COLO668 (cell line): ENCODE measurements around the gene KRTAP15-1.

Source experiments
- DNase-seq: peaks from one replicate; lab custom pipeline; 2025; ENCODE audit not compliant: unreplicated experiment; lab: John Stamatoyannopoulos, UW

The KRTAP15-1 gene, protein sequence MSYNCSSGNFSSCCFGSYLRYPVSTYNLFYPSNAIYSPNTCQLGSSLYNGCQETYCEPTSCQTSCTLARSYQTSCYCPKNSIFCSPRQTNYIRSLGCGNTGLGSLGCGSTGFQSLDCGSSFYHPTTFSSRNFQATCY

DNA sequence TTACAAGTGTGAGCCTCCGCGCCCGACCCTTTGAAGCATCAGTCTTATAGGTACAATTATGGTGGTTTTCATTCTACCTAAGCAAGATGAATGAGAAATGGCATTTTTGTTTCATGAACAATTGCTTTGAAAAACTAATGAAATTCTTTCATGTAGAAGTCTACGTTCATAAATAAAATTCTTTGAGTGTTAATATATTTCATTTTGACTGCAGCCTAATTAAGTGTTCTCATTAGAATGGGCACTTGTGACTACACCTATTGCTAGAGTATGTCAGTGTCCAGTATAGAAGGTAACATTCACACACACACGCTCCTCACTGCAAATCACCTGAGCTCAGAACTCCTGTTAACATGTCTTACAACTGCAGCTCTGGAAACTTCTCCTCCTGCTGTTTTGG, at the start of gene KRTAP15-1:
Gene KRTAP15-1 (plus strand): TSS at position 301 of the 400 bp plus-strand sequence. CDS start 53 bp downstream, at position 354.
- no peak for DNase-seq

- DNase-seq, result no peak
Measured at GRCh38 chr21:30391492-30392025, 48.5 kb upstream of the KRTAP15-1 start.

DNA sequence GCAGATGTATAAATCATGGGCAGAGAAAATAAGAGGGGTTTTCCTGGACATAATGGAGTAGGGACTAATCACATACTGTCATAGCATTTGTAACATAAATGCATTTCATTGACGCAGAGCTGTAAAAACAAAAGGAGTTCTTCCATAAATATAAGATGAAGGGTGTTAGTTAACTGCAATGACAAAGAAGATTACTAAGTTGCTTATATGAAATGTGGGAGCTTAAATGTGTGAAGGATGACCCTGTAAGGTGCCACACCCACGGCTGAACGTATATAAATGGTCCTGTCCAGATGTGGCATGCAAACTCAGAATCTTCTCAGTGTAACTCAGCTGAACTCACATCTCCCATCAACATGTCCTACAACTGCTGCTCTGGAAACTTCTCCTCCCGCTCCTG, 44.3 kb upstream of the KRTAP15-1 start, which contains the start of gene KRTAP13-1:
Gene KRTAP13-1 (plus strand): TSS at position 301 of the 400 bp plus-strand sequence. CDS start 56 bp downstream, at position 357.
- no peak for DNase-seq

DNA sequence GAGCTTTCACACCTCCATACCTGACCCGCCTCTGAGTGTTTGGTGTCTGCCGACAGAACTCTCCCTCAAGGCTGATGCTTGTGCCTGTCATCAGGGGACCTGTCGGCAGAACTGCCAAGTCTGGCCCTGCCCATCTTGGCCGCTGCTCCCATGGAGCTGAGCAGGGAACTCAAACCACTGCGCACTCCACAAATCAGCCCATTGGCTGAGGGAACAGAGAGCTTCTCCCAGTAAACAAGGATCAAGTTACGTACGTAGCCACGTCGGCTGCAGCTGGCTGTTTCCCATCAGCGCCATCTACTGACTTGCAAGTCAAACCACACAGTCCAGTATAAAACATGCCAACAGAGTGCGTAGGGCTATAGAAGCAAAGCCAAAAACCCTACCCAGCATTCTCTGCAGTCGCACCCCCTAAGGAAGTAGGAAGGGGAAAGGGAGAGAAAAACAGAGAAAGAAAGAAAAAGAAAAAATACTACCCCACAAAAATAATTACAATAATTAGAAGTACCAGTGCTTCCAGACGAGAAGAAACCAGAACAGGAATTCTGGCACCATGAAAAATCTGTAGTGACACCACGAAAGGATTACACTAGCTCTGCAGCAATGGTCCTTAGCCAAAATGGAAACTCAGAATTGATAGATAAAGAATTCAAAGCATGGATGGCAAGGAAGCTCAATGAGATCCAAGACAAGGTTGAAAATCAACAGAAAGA, 31.1 kb upstream of the KRTAP15-1 start:
- DNase-seq, result peak; percentile 59

- no peak for DNase-seq
Measured at GRCh38 chr21:30415993-30416392, 24.1 kb upstream of the KRTAP15-1 start.

- no peak for DNase-seq
Measured at GRCh38 chr21:30425826-30426225, 14.2 kb upstream of the KRTAP15-1 start, which contains the start of gene KRTAP13-3. Gene KRTAP13-3, minus strand, starts transcription at chr21:30425926. Its CDS starts 14 bp downstream, at chr21:30425912.

- DNase-seq, result no peak
Measured at GRCh38 chr21:30426731-30427130, 13.3 kb upstream of the KRTAP15-1 start.

DNA sequence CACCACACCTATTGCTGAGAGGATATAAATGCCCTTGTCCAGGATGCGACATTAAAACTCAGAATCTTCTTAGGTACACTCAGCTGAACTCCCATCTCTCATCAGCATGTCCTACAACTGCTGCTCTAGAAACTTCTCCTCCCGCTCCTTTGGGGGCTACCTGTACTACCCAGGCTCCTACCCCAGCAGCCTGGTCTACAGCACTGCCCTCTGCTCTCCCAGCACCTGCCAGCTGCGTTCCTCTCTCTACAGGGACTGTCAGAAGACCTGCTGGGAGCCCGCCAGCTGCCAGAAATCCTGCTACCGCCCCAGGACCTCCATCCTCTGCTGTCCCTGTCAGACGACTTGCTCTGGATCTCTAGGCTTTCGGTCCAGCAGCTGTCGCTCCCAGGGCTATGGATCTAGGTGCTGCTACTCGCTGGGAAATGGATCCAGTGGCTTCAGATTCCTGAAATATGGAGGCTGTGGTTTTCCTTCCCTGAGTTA, 9.9 kb upstream of the KRTAP15-1 start, which contains the start of gene KRTAP13-4:
Gene KRTAP13-4 (plus strand): TSS at position 51 of the 486 bp plus-strand sequence. CDS start 56 bp downstream, at position 107.
- DNase-seq, result no peak

- DNase-seq, result peak; percentile 14
Measured at GRCh38 chr21:30434033-30434631, 5.9 kb upstream of the KRTAP15-1 start.

GRCh38 chr21:30437010-30437565, 3.0 kb upstream of the KRTAP15-1 start:
- no peak for DNase-seq

- no peak for DNase-seq
Measured at GRCh38 chr21:30443226-30443625, 3.2 kb downstream of the KRTAP15-1 start.

DNA sequence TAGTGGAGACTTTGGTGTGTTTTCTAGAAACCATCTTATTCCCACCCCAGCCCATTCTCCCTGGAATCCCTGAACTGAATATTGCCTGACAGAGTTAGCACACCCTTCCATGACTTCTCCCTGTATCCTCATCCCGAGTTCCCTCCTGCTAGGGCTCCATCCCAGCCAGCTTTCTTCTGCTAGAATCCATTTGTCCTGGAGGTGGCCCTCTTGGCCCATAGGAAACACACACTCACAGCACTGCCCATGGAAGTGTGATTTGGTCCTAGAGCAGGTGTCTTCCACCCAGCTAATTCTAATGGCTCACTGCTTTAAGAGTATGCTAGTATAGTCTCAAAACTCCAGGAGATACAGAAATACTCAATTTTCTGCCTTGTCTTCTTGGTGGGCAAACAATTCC, 4.1 kb downstream of the KRTAP15-1 start:
- DNase-seq, result no peak

DNA sequence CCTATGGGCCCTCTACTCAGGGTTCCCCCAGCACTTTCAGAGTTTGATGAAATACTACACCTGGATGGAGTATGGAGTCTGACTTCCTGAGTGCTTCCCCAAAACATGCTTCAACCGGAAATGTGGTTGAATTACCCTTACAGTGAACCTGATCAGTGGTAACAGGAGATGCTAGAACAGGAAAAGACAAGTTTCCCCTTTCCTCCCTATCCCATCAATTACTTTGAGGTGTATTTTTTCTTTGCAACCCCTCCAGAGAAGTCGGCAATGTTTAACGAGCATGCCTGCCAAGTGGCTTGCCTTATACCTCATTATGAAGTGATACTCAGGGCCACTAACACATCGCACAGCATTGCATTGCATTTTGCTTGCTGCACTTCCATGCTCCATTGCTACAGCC, 7.0 kb downstream of the KRTAP15-1 start:
- no peak for DNase-seq

GRCh38 chr21:30448514-30448913, 8.4 kb downstream of the KRTAP15-1 start:
- no peak for DNase-seq

GRCh38 chr21:30463713-30464112, 23.6 kb downstream of the KRTAP15-1 start:
- DNase-seq, result no peak

DNA sequence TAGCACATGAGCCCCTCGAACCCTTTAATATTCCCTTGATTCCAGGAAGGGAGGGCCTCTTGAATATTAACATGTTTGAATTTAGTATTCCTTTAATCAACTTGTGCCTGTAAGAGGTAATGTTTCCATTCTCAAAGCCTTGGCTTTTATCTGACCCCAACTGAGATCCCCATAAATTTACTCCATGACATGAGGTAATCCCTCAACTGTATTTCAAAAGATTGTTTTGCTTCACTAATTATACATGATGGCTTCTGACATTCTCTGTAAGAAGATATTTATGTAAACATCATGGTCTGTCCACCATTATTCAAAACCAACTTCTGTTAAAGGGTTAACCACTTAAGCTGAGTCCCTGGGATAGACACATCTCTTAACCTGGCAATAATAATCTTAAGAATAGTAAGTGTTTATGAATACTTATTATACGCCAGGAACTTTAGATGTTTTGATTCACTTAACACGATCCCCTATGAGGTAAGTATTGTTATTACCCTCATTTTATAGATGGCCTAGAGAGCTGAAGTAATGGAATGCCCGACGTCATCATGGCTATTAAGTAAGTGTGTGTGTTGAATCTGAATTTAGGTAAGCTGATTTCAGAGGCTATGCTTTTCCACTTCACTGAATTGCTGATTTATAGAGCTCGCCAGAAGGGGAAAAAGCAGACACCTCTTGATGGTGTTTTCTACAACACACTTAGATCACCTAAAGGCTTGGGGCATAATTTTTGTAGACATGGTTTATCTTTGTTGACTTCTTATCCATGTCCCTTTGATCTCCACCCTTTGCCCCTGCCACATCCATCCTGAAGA, 29.0 kb downstream of the KRTAP15-1 start:
- no peak for DNase-seq

DNA sequence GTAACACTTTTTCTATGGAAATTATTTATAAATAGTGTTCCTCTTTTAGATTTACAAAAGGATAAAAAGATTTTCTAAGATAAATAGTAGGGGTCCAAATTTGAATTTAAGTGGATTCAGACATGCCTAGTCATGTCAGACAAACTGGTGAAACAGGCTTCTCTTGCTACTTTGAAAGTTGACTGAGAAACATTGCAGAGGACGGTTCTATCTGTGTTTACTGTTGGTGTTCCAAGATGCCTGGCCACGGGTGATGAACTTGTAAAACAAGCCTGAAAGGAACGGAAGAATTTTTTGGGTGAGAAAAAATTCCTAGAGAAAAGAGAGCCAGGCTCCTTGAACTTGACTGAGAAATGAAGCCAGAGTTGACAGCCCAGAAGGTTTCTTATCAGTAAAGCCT, 37.9 kb downstream of the KRTAP15-1 start:
- no peak for DNase-seq

- DNase-seq, result no peak
Measured at GRCh38 chr21:30479259-30479658, 39.2 kb downstream of the KRTAP15-1 start.

- DNase-seq, result no peak
Measured at GRCh38 chr21:30480145-30480544, 40.1 kb downstream of the KRTAP15-1 start, which contains the start of gene KRTAP19-1. Gene KRTAP19-1, minus strand, starts transcription at chr21:30480367. Its CDS starts 50 bp downstream, at chr21:30480317.

DNA sequence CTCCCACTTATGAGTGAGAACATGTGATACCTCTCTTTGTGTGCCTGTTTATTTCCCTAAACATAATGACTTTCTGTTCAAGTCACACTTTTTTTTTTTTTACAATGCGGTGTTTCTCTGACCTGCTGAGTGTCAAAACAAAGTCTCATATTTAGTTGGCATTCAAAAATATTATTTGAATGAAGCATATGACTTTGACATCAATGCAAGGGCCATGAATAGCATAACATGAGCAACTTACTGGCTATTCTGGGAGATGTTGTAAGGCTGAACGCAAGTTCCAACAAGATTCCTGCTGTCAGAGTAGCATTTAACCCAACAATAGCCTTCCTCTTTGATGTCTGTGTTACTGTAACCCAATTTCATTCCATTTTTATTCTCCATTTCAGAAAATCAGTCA, 42.1 kb downstream of the KRTAP15-1 start:
- DNase-seq, result no peak
